HL-60 (cell line): ENCODE measurements around the gene AGAP1.

ENCODE experiments used
- DNase-seq, 2 experiments: peaks; one replicate each; pipeline ENCODE4 v3.0.0-alpha.2; 2010 to 2020; ENCODE audit warnings: low read depth in 1 of 2, low spot score in 1 of 2
- H3K27ac ChIP-seq: fragments of 250-450 bp; sonication (Bioruptor Pico); replicated peaks from 2 replicates; pipeline ENCODE4 v1.5.1; 2020; ENCODE audit warnings: mild to moderate bottlenecking, moderate library complexity
- H3K27me3 ChIP-seq: fragments of 250-450 bp; sonication (Bioruptor Pico); 2 replicates; pipeline ENCODE4 v1.5.1; 2021; ENCODE audit warnings: mild to moderate bottlenecking, moderate library complexity; ENCODE audit not compliant: insufficient read depth, poor library complexity, severe bottlenecking
- H3K4me3 ChIP-seq: replicated peaks from 2 replicates; pipeline ENCODE4 v1.5.1; 2011; ENCODE audit warnings: mild to moderate bottlenecking, control low read depth, low read length; ENCODE audit not compliant: insufficient read depth
- CTCF ChIP-seq: IDR thresholded peaks from one replicate; pipeline ENCODE4 v1.5.1; 2011; ENCODE audit warnings: low read length, control low read depth, inconsistent platforms; ENCODE audit not compliant: insufficient read depth
- GABPA ChIP-seq: IDR thresholded peaks from 2 replicates; pipeline ENCODE4 v1.6.1; 2012; ENCODE audit warnings: low read depth
- POLR2AphosphoS5 ChIP-seq: IDR thresholded peaks from 2 replicates; pipeline ENCODE4 v1.6.1; 2012; ENCODE audit warnings: low read depth
- REST ChIP-seq: IDR thresholded peaks from 2 replicates; pipeline ENCODE4 v1.6.1; 2012; ENCODE audit warnings: low read depth; ENCODE audit not compliant: insufficient replicate concordance
- SPI1 ChIP-seq: IDR thresholded peaks from 2 replicates; pipeline ENCODE4 v1.6.1; 2012; ENCODE audit warnings: low read depth, mild to moderate bottlenecking, borderline replicate concordance

The AGAP1 gene

GRCh38 chr2:236112466-236112865 lies 618.6 kb downstream of the AGAP1 start:
- H3K27ac ChIP-seq = no peak overlapping the region
- no peak overlapping the region for H3K4me3 ChIP-seq
- H3K27me3 ChIP-seq = no peaks in the 10 kb centered on the region
- no peak for DNase-seq
- TF ChIP-seq POLR2AphosphoS5 = no peak
- TF ChIP-seq SPI1 = no peak
- no peak for TF ChIP-seq REST
- no peak for TF ChIP-seq GABPA
- TF ChIP-seq CTCF = no peak

GRCh38 chr2:236113425-236113824 lies 619.6 kb downstream of the AGAP1 start:
- no peaks in the 10 kb centered on the region for H3K27me3 ChIP-seq
- H3K27ac ChIP-seq = no peak overlapping the region
- TF ChIP-seq CTCF (no peak), POLR2AphosphoS5 (no peak), SPI1 (no peak), REST (no peak), GABPA (no peak)
- no peak for DNase-seq
- no peak overlapping the region for H3K4me3 ChIP-seq

- no peak for DNase-seq
- Histone ChIP-seq H3K27ac (no peak overlapping the region), H3K4me3 (no peak overlapping the region), H3K27me3 (no peaks in the 10 kb centered on the region)
- TF ChIP-seq POLR2AphosphoS5 = no peak
- no peak for TF ChIP-seq SPI1
- TF ChIP-seq REST = no peak
- no peak for TF ChIP-seq GABPA
- TF ChIP-seq CTCF = no peak
Measured at GRCh38 chr2:236113948-236114347, 620.1 kb downstream of the AGAP1 start.
